Endothelial cell of umbilical vein (primary cell): Measurements from ENCODE around the gene TBC1D24. TPM values are rescaled to one million over a fixed set of nuclear protein-coding genes. Genes with fewer than 3 reads are reported as not detected.

Experiments
- BruUV-seq: library from RNA; stranded (reverse); fragments of 400-500 nt; replicated peaks from 2 replicates; lab custom pipeline; 2021; lab: Mats Ljungman, UMichigan
- CTCF ChIA-PET: fragments of 300-600, 350-600 bp; sonication (Branson Sonifier 250); formaldehyde crosslinking; loops from one replicate; lab custom pipeline; 2021; ENCODE audit warnings: antibody characterized with exemption, inconsistent platforms; lab: Charles Lee
- POLR2A ChIA-PET: fragments of 300-600, 350-600 bp; sonication (Branson Sonifier 250); formaldehyde crosslinking; loops from one replicate; lab custom pipeline; 2021; ENCODE audit warnings: antibody characterized with exemption, inconsistent platforms; lab: Charles Lee
- DNase-seq: peaks from one replicate; pipeline ENCODE4 v3.0.0-alpha.2; 2011; ENCODE audit warnings: low read depth, low spot score
- FAIRE-seq: peaks from 2 replicates; lab custom pipeline; 2011; peaks lifted over from hg19 to GRCh38; lab: Jason Lieb, UNC
- H2AFZ ChIP-seq: 2 replicates; pipeline ENCODE4 v1.6.0; 2012; ENCODE audit warnings: low read depth, low read length, control low read depth, inconsistent platforms
- H3K27ac ChIP-seq: 2 replicates; pipeline ENCODE4 v1.5.1; 2011; ENCODE audit warnings: low read depth, mild to moderate bottlenecking, control low read depth, low read length, moderate library complexity; ENCODE audit not compliant: insufficient read depth
- H3K27me3 ChIP-seq, 2 experiments: 2 replicates each; pipeline versions ENCODE4 v1.6.0 to v1.6.1; 2011; ENCODE audit warnings: low read length in 2 of 2, mixed read lengths in 1 of 2; ENCODE audit not compliant: control insufficient read depth in 2 of 2, insufficient read depth in 2 of 2
- H3K36me3 ChIP-seq, 2 experiments: 2 replicates in 1 of 2; 3 replicates in 1 of 2; pipeline ENCODE4 v1.5.1; 2011; ENCODE audit warnings: low read length in 2 of 2, mild to moderate bottlenecking in 1 of 2, moderate library complexity in 1 of 2; ENCODE audit not compliant: control insufficient read depth in 2 of 2, insufficient read depth in 2 of 2; ENCODE audit errors: extremely low read depth in 1 of 2
- H3K4me1 ChIP-seq: 3 replicates; pipeline ENCODE4 v1.5.1; 2011; ENCODE audit warnings: mild to moderate bottlenecking, low read length; ENCODE audit not compliant: control insufficient read depth, insufficient read depth; ENCODE audit errors: extremely low read depth
- H3K4me2 ChIP-seq: 2 replicates; pipeline ENCODE4 v1.6.1; 2011; ENCODE audit warnings: low read length, control low read depth, mixed read lengths; ENCODE audit not compliant: insufficient read depth
- H3K4me3 ChIP-seq, 3 experiments: fragments of 200-600 bp in 1 of 3; sonication (generic), shearing (Covaris generic) in 1 of 3; replicated peaks in 1 of 3; 2 replicates each; pipeline ENCODE4 v1.5.1; 2011 to 2016; ENCODE audit warnings: control low read depth in 3 of 3, low read length in 3 of 3, mild to moderate bottlenecking in 2 of 3, inconsistent platforms in 1 of 3, low read depth in 1 of 3, moderate library complexity in 1 of 3; ENCODE audit not compliant: insufficient read depth in 1 of 3
- H3K79me2 ChIP-seq: 2 replicates; pipeline ENCODE4 v1.6.0; 2012; ENCODE audit warnings: low read length, inconsistent platforms; ENCODE audit not compliant: control insufficient read depth, insufficient read depth
- H3K9ac ChIP-seq: replicated peaks from 2 replicates; pipeline ENCODE3; 2011; ENCODE audit warnings: low read length, control low read depth; ENCODE audit not compliant: insufficient read depth; ENCODE audit errors: extremely low read depth
- H3K9me1 ChIP-seq: replicated peaks from 3 replicates; pipeline ENCODE4 v1.6.0; 2011; ENCODE audit warnings: mild to moderate bottlenecking, low read length; ENCODE audit not compliant: control insufficient read depth, insufficient read depth; ENCODE audit errors: extremely low read depth
- H3K9me3 ChIP-seq: replicated peaks from 2 replicates; pipeline ENCODE4 v1.5.1; 2012; ENCODE audit warnings: low read length, inconsistent platforms; ENCODE audit not compliant: control insufficient read depth, insufficient read depth
- H4K20me1 ChIP-seq: replicated peaks from 2 replicates; pipeline ENCODE3; 2011; ENCODE audit warnings: mild to moderate bottlenecking, low read length; ENCODE audit not compliant: control insufficient read depth, insufficient read depth; ENCODE audit errors: extremely low read depth
- EZH2 ChIP-seq: IDR thresholded peaks from 2 replicates; pipeline ENCODE4 v1.6.1; 2012; ENCODE audit warnings: borderline replicate concordance, low read depth, mild to moderate bottlenecking, moderate library complexity, low read length, inconsistent platforms; ENCODE audit not compliant: severe bottlenecking
- FOS ChIP-seq: IDR thresholded peaks from 2 replicates; pipeline ENCODE4 v1.6.1; 2011; ENCODE audit warnings: mild to moderate bottlenecking, low read length, moderate library complexity, borderline replicate concordance; ENCODE audit not compliant: insufficient read depth
- GATA2 ChIP-seq: IDR thresholded peaks from 2 replicates; pipeline ENCODE4 v1.7.0; 2011; ENCODE audit warnings: low read depth, mild to moderate bottlenecking, moderate library complexity, mixed read lengths, low read length; ENCODE audit not compliant: insufficient read length, insufficient read depth
- JUN ChIP-seq: IDR thresholded peaks from 2 replicates; pipeline ENCODE4 v1.6.1; 2011; ENCODE audit warnings: borderline replicate concordance, low read depth; ENCODE audit not compliant: insufficient read length, insufficient read depth
- MYC ChIP-seq: IDR thresholded peaks from one replicate; pipeline ENCODE4 v1.6.1; 2011; ENCODE audit warnings: mild to moderate bottlenecking, low read depth, low read length
- POLR2A ChIP-seq: IDR thresholded peaks from 2 replicates; pipeline ENCODE4 v1.6.1; 2012; ENCODE audit warnings: low read depth, mild to moderate bottlenecking, control low read depth, low read length
- POLR2AphosphoS5 ChIP-seq: IDR thresholded peaks from 2 replicates; pipeline ENCODE4 v1.6.1; 2012; ENCODE audit warnings: low read depth, mild to moderate bottlenecking, control low read depth, low read length, moderate library complexity; ENCODE audit not compliant: insufficient read depth
- dilution Hi-C: fragments of 300-500 bp; cut with MboI; formaldehyde crosslinking; loops from one replicate; pipeline ENCODE4 v1.15.0; 2019; ENCODE audit warnings: low sequenced_read_pairs; ENCODE audit not compliant: extremely low pct_ligation_motif_present
- intact Hi-C: fragments of 100-400 bp; cut with micrococcal nuclease; formaldehyde crosslinking; loops from one replicate; pipeline ENCODE4 v1.10.0; 2022
- polyA plus RNA-seq, 4 experiments: library from polyadenylated mRNA; depleted of rRNA in 3 of 4; stranded (reverse) in 3 of 4; unstranded in 1 of 4; fragments of >200 nt; gene quantifications; 2 replicates each; pipeline versions ENCODE4 v1.2.1 to v1.2.3, GENCODE V29; 2011 to 2012; ENCODE audit warnings: missing spikeins in 1 of 4
- total RNA-seq: library from RNA; stranded (reverse); gene quantifications from 2 replicates; pipeline ENCODE4 v1.2.3, GENCODE V29; 2021
- TF ChIP-seq, protein P1 (sequence below), 2 donors: IDR thresholded peaks; 1 replicate in 1 of 2; 2 replicates in 1 of 2; pipeline ENCODE4 v1.5.1; 2011; ENCODE audit warnings: low read length in 2 of 2, mild to moderate bottlenecking in 2 of 2, moderate library complexity in 2 of 2, control low read depth in 1 of 2, inconsistent platforms in 1 of 2, low read depth in 1 of 2; ENCODE audit not compliant: insufficient read depth in 1 of 2; ENCODE audit errors: extremely low read depth in 1 of 2
- TF ChIP-seq, protein P2 (sequence below): IDR thresholded peaks from 2 replicates; pipeline ENCODE4 v1.6.1; 2011; ENCODE audit not compliant: insufficient read depth, insufficient read length

The TBC1D24 gene
- total and polyA plus RNA-seq, 2 donors (not counting 3 experiments of a cell fraction or from before 2014, with no cell fraction given), result 8.1 to 22.8 TPM

DNA sequence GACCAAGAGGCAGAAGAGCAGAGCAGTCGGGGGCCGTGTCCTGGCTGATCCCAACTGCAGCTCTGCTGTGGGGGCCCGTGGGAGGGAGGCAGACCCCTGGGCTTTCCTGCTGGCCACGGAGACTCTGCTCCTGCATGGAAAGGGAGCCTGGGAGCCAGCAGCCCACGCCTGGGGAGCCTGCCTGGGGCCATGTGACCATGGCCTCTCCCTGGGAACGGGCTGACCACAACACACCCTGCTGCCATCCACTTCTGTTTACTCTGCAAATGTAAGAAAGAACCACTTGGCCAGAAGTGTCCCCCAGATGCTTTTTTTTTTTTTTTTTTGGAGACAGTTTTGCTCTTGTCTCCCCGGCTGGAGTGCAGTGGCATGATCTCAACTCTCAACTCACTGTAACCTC is 17.0 kb upstream of the TBC1D24 start:
- Histone ChIP-seq H4K20me1 (no peaks in the 10 kb centered on the region), H3K9me1 (no peaks in the 10 kb centered on the region), H3K27me3 (no peaks in the 10 kb centered on the region), H3K4me3 (no peak overlapping the region), H3K4me1 (peaks cover 10% of the 10 kb centered on the region), H3K9me3 (no peaks in the 10 kb centered on the region), H3K4me2 (no peak overlapping the region), H3K9ac (no peak overlapping the region), H3K36me3 (peaks cover 11 to 21% of the 10 kb centered on the region in 2 experiments), H3K27ac (no peak overlapping the region), H3K79me2 (no peaks in the 10 kb centered on the region), H2AFZ (no peak overlapping the region)
- DNase-seq (no peak), FAIRE-seq (no peak)
- dilution Hi-C loops, result no loop called here
- intact Hi-C loops, result no loop called here
- POLR2A ChIA-PET, result no interaction called here
- CTCF ChIA-PET, result interaction anchor here (1.6 kb wide), 1 partner anchor 17 kb away, joined by 4 read pairs; no protein-coding TSS in a partner anchor
- no peak for TF ChIP-seq FOS
- no peak for TF ChIP-seq JUN
- TF ChIP-seq POLR2A, result no peak
- TF ChIP-seq, protein P1, sequence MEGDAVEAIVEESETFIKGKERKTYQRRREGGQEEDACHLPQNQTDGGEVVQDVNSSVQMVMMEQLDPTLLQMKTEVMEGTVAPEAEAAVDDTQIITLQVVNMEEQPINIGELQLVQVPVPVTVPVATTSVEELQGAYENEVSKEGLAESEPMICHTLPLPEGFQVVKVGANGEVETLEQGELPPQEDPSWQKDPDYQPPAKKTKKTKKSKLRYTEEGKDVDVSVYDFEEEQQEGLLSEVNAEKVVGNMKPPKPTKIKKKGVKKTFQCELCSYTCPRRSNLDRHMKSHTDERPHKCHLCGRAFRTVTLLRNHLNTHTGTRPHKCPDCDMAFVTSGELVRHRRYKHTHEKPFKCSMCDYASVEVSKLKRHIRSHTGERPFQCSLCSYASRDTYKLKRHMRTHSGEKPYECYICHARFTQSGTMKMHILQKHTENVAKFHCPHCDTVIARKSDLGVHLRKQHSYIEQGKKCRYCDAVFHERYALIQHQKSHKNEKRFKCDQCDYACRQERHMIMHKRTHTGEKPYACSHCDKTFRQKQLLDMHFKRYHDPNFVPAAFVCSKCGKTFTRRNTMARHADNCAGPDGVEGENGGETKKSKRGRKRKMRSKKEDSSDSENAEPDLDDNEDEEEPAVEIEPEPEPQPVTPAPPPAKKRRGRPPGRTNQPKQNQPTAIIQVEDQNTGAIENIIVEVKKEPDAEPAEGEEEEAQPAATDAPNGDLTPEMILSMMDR (IDR thresholded peaks at IDR 0.05; ENCODE audit: extremely low read depth in 1 of 2, insufficient read depth in 1 of 2, low read depth in 1 of 2, low read length in 2 of 2), result no peak
- TF ChIP-seq, protein P2, sequence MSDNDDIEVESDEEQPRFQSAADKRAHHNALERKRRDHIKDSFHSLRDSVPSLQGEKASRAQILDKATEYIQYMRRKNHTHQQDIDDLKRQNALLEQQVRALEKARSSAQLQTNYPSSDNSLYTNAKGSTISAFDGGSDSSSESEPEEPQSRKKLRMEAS, result no peak
- TF ChIP-seq GATA2, result no peak
- TF ChIP-seq EZH2, result no peak
- TF ChIP-seq MYC, result no peak
- no peak for TF ChIP-seq POLR2AphosphoS5
- no TSS peak for BruUV-seq
